ENCODE results near the gene ARRDC2. TPM values are rescaled to one million over a fixed set of nuclear protein-coding genes. Genes with fewer than 3 reads are reported as not detected.
A peak's percentile ranks its signal among the peaks of the same experiment; 100 is the strongest.

The ARRDC2 gene
- total RNA-seq, 1 experiment from 2014 or later = 9.2 TPM

DNA sequence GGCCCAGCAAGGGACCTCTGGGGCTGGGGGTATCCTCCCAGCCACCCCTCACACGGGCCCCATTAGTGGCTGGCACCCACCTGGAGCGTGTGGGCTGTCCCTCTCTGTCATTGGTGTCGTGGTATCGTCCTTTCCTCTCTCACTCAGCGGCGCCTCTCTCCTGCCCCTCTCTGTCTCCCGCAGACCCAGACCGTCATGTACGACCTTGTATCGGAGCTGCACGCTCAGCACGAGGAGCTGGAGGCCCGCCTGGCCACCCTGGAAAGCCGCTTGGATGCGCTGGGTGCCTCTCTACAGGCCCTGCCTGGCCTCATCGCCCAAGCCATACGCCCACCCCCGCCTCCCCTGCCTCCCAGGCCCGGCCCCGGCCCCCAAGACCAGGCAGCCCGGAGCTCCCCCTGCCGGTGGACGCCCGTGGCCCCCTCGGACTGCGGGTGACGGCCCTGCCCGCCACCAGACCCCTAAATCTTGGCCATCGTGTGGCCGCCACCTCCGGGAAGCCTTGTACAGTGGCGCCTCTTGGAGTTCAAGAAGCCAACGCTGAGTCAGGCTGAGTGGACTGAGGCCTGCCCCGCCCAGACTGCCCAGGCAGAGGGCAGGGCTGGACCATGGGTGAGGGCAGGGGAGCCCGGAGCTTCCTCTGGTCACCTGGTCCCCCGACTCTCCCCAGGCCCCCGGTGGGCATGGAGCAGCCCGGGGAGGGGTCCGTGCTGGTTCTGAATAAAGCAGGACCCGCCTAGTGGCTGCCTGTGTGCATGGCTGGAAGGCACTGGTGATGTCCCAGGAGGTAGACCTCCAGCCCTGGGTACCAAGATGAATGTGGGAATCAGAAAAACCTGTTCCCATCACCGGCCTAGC is 9.8 kb upstream of the ARRDC2 start:
- POLR2A ChIA-PET = interaction anchor here (0.5 to 1.6 kb wide), 4 partner anchors 60 to 207 kb away, joined by 4 to 9 read pairs (median 5); partner anchors contain the start of gene CCDC124
- CTCF ChIA-PET = interaction anchor here (0.6 to 6.5 kb wide), 37 partner anchors 10 to 281 kb away, joined by 3 to 201 read pairs (median 5); partner anchors contain the start of genes ARRDC2, CCDC124, RPL18A and SLC5A5
- DNase-seq (ENCODE audit: low spot score) (peak; percentile 77), ATAC-seq (peak; percentile 66)
- Mint-ChIP-seq H3K4me3 (no peak overlapping the region), H3K27ac (no peak overlapping the region), H3K36me3 (no peaks in the 10 kb centered on the region), H3K4me1 (peaks cover 6% of the 10 kb centered on the region), H3K27me3 (ENCODE audit: low read depth) (peaks cover 43% of the 10 kb centered on the region), H3K9me3 (no peaks in the 10 kb centered on the region)
- TF ChIP-seq, protein P1, sequence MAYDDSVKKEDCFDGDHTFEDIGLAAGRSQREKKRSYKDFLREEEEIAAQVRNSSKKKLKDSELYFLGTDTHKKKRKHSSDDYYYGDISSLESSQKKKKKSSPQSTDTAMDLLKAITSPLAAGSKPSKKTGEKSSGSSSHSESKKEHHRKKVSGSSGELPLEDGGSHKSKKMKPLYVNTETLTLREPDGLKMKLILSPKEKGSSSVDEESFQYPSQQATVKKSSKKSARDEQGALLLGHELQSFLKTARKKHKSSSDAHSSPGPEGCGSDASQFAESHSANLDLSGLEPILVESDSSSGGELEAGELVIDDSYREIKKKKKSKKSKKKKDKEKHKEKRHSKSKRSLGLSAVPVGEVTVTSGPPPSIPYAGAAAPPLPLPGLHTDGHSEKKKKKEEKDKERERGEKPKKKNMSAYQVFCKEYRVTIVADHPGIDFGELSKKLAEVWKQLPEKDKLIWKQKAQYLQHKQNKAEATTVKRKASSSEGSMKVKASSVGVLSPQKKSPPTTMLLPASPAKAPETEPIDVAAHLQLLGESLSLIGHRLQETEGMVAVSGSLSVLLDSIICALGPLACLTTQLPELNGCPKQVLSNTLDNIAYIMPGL (CRISPR knock-in tag; IDR thresholded peaks at IDR 0.05) = 0 out of 2 replicates have a peak, but pooled peaks have one; percentile 28
- TF ChIP-seq, protein P2, sequence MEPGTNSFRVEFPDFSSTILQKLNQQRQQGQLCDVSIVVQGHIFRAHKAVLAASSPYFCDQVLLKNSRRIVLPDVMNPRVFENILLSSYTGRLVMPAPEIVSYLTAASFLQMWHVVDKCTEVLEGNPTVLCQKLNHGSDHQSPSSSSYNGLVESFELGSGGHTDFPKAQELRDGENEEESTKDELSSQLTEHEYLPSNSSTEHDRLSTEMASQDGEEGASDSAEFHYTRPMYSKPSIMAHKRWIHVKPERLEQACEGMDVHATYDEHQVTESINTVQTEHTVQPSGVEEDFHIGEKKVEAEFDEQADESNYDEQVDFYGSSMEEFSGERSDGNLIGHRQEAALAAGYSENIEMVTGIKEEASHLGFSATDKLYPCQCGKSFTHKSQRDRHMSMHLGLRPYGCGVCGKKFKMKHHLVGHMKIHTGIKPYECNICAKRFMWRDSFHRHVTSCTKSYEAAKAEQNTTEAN (CRISPR knock-in tag; IDR thresholded peaks at IDR 0.05) = 0 out of 2 replicates have a peak, but pooled peaks have one; percentile 13
- TF ChIP-seq ZNF671 (CRISPR knock-in tag; IDR thresholded peaks at IDR 0.05) (no peak), ZNF396 (CRISPR knock-in tag; IDR thresholded peaks at IDR 0.05; ENCODE audit: borderline replicate concordance) (no peak), OVOL2 (CRISPR knock-in tag; IDR thresholded peaks at IDR 0.05; ENCODE audit: borderline replicate concordance) (no peak)

DNA sequence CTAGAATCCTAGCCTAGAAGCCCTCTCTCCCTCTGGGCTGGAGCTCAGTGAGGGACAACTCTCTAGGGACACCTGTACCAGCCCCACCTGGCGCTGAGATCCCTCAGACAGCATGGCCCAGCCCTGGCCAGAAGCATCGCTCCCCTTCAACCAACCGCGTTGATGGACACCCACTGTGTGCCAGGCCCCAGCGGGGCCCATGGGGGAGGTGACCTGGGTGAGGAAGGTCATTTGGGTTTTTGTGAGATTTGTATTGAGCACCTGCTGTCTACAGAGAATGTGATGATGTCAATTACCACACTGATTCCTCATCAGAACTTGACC is 9.2 kb upstream of the ARRDC2 start:
- Mint-ChIP-seq H3K9me3 (no peaks in the 10 kb centered on the region), H3K27me3 (ENCODE audit: low read depth) (peaks cover 49% of the 10 kb centered on the region), H3K4me1 (peaks cover 6% of the 10 kb centered on the region), H3K27ac (no peak overlapping the region), H3K36me3 (no peaks in the 10 kb centered on the region), H3K4me3 (no peak overlapping the region)
- DNase-seq (ENCODE audit: low spot score) = no peak
- CTCF ChIA-PET = interaction anchor here (0.8 to 6.5 kb wide), 26 partner anchors 9 to 281 kb away, joined by 3 to 201 read pairs (median 6); partner anchors contain the start of genes ARRDC2, CCDC124, RPL18A and SLC5A5
- ATAC-seq = no peak
- POLR2A ChIA-PET = interaction anchor here (1.0 to 1.6 kb wide), 2 partner anchors 61 to 67 kb away, joined by 5 to 9 read pairs; partner anchors contain the start of gene CCDC124
- TF ChIP-seq, protein P3, sequence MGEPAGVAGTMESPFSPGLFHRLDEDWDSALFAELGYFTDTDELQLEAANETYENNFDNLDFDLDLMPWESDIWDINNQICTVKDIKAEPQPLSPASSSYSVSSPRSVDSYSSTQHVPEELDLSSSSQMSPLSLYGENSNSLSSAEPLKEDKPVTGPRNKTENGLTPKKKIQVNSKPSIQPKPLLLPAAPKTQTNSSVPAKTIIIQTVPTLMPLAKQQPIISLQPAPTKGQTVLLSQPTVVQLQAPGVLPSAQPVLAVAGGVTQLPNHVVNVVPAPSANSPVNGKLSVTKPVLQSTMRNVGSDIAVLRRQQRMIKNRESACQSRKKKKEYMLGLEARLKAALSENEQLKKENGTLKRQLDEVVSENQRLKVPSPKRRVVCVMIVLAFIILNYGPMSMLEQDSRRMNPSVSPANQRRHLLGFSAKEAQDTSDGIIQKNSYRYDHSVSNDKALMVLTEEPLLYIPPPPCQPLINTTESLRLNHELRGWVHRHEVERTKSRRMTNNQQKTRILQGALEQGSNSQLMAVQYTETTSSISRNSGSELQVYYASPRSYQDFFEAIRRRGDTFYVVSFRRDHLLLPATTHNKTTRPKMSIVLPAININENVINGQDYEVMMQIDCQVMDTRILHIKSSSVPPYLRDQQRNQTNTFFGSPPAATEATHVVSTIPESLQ (CRISPR knock-in tag; IDR thresholded peaks at IDR 0.05) = no peak
- TF ChIP-seq ZNF232 (CRISPR knock-in tag; IDR thresholded peaks at IDR 0.05) (no peak), ZNF263 (CRISPR knock-in tag; IDR thresholded peaks at IDR 0.05; ENCODE audit: low read depth) (no peak), ELF4 (CRISPR knock-in tag; IDR thresholded peaks at IDR 0.05; ENCODE audit: low read depth) (no peak), ZNF317 (CRISPR knock-in tag; IDR thresholded peaks at IDR 0.05; ENCODE audit: borderline replicate concordance, low read depth) (no peak), ZNF423 (CRISPR knock-in tag; IDR thresholded peaks at IDR 0.05) (no peak), SMAD4 (CRISPR knock-in tag; IDR thresholded peaks at IDR 0.05) (no peak), SMAD3 (CRISPR knock-in tag; IDR thresholded peaks at IDR 0.05; ENCODE audit: borderline replicate concordance) (no peak), HMGA2 (CRISPR knock-in tag; IDR thresholded peaks at IDR 0.05) (no peak), TP53 (CRISPR knock-in tag; IDR thresholded peaks at IDR 0.05) (no peak), FOXK1 (CRISPR knock-in tag; IDR thresholded peaks at IDR 0.05) (no peak), TEAD1 (CRISPR knock-in tag; IDR thresholded peaks at IDR 0.05) (no peak)
- TF ChIP-seq, protein P4, sequence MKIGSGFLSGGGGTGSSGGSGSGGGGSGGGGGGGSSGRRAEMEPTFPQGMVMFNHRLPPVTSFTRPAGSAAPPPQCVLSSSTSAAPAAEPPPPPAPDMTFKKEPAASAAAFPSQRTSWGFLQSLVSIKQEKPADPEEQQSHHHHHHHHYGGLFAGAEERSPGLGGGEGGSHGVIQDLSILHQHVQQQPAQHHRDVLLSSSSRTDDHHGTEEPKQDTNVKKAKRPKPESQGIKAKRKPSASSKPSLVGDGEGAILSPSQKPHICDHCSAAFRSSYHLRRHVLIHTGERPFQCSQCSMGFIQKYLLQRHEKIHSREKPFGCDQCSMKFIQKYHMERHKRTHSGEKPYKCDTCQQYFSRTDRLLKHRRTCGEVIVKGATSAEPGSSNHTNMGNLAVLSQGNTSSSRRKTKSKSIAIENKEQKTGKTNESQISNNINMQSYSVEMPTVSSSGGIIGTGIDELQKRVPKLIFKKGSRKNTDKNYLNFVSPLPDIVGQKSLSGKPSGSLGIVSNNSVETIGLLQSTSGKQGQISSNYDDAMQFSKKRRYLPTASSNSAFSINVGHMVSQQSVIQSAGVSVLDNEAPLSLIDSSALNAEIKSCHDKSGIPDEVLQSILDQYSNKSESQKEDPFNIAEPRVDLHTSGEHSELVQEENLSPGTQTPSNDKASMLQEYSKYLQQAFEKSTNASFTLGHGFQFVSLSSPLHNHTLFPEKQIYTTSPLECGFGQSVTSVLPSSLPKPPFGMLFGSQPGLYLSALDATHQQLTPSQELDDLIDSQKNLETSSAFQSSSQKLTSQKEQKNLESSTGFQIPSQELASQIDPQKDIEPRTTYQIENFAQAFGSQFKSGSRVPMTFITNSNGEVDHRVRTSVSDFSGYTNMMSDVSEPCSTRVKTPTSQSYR (CRISPR knock-in tag; IDR thresholded peaks at IDR 0.05) = no peak
- TF ChIP-seq, protein P5, sequence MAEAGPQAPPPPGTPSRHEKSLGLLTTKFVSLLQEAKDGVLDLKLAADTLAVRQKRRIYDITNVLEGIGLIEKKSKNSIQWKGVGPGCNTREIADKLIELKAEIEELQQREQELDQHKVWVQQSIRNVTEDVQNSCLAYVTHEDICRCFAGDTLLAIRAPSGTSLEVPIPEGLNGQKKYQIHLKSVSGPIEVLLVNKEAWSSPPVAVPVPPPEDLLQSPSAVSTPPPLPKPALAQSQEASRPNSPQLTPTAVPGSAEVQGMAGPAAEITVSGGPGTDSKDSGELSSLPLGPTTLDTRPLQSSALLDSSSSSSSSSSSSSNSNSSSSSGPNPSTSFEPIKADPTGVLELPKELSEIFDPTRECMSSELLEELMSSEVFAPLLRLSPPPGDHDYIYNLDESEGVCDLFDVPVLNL (CRISPR knock-in tag; IDR thresholded peaks at IDR 0.05; ENCODE audit: borderline replicate concordance, low read depth) = no peak
- TF ChIP-seq, protein P6, sequence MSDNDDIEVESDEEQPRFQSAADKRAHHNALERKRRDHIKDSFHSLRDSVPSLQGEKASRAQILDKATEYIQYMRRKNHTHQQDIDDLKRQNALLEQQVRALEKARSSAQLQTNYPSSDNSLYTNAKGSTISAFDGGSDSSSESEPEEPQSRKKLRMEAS (CRISPR knock-in tag; IDR thresholded peaks at IDR 0.05) = no peak
- TF ChIP-seq, protein P7, sequence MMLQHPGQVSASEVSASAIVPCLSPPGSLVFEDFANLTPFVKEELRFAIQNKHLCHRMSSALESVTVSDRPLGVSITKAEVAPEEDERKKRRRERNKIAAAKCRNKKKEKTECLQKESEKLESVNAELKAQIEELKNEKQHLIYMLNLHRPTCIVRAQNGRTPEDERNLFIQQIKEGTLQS (CRISPR knock-in tag; conservative IDR thresholded peaks at IDR 0.05) = no peak
- TF ChIP-seq, protein P8, sequence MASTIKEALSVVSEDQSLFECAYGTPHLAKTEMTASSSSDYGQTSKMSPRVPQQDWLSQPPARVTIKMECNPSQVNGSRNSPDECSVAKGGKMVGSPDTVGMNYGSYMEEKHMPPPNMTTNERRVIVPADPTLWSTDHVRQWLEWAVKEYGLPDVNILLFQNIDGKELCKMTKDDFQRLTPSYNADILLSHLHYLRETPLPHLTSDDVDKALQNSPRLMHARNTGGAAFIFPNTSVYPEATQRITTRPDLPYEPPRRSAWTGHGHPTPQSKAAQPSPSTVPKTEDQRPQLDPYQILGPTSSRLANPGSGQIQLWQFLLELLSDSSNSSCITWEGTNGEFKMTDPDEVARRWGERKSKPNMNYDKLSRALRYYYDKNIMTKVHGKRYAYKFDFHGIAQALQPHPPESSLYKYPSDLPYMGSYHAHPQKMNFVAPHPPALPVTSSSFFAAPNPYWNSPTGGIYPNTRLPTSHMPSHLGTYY (CRISPR knock-in tag; IDR thresholded peaks at IDR 0.05) = no peak

Data from WTC11 (cell line).